H9 (cell line): Measurements from ENCODE around the gene PLEKHA8. TPM values are rescaled to one million over a fixed set of nuclear protein-coding genes. Genes with fewer than 3 reads are reported as not detected.

Experiments
- DNase-seq: peaks from one replicate; pipeline ENCODE4 v3.0.0-alpha.2; 2017
- H2AFZ ChIP-seq: one replicate; pipeline ENCODE4 v1.6.1; 2013; ENCODE audit warnings: mild to moderate bottlenecking, low read length, control low read depth, moderate library complexity
- H2AK5ac ChIP-seq: 2 replicates; pipeline ENCODE4 v1.6.1; 2013; ENCODE audit warnings: low read length, control low read depth, mixed read lengths; ENCODE audit not compliant: insufficient read length
- H2BK120ac ChIP-seq: one replicate; pipeline ENCODE4 v1.6.1; 2013; ENCODE audit warnings: low read depth, mild to moderate bottlenecking, low read length, control low read depth, inconsistent platforms; ENCODE audit not compliant: poor library complexity, severe bottlenecking
- H2BK12ac ChIP-seq: 2 replicates; pipeline ENCODE4 v1.6.1; 2013; ENCODE audit warnings: low read length, control low read depth, mixed read lengths, low read depth; ENCODE audit not compliant: insufficient read length
- H2BK15ac ChIP-seq: 2 replicates; pipeline ENCODE4 v1.6.1; 2013; ENCODE audit warnings: low read depth, low read length, control low read depth
- H2BK20ac ChIP-seq: one replicate; pipeline ENCODE4 v1.6.1; 2013; ENCODE audit warnings: low read depth, mild to moderate bottlenecking, low read length, control low read depth, inconsistent platforms; ENCODE audit not compliant: poor library complexity, severe bottlenecking
- H2BK5ac ChIP-seq: 2 replicates; pipeline ENCODE4 v1.6.1; 2013; ENCODE audit warnings: low read length, control low read depth, mixed read lengths; ENCODE audit not compliant: insufficient read length
- H3K14ac ChIP-seq: 2 replicates; pipeline ENCODE4 v1.6.1; 2013; ENCODE audit warnings: low read length, control low read depth; ENCODE audit not compliant: insufficient read depth
- H3K18ac ChIP-seq: 2 replicates; pipeline ENCODE4 v1.6.1; 2013; ENCODE audit warnings: low read depth, mild to moderate bottlenecking, mixed read lengths, low read length, control low read depth; ENCODE audit not compliant: insufficient read length
- H3K23ac ChIP-seq: 2 replicates; pipeline ENCODE4 v1.6.1; 2013; ENCODE audit warnings: low read length, control low read depth, mixed read lengths, low read depth; ENCODE audit not compliant: insufficient read length
- H3K23me2 ChIP-seq: 2 replicates; pipeline ENCODE4 v1.6.1; 2013; ENCODE audit warnings: low read depth, mild to moderate bottlenecking, mixed read lengths, low read length, control low read depth; ENCODE audit not compliant: insufficient read length, poor library complexity, severe bottlenecking
- H3K27ac ChIP-seq: 2 replicates; pipeline ENCODE4 v1.5.1; 2013; ENCODE audit warnings: low read length, control low read depth, mixed read lengths, low read depth; ENCODE audit not compliant: insufficient read length
- H3K27me3 ChIP-seq: 2 replicates; pipeline ENCODE4 v1.6.1; 2013; ENCODE audit warnings: low read length, control low read depth, inconsistent platforms; ENCODE audit not compliant: insufficient read depth
- H3K4ac ChIP-seq: 2 replicates; pipeline ENCODE4 v1.6.1; 2013; ENCODE audit warnings: low read depth, mild to moderate bottlenecking, control low read depth, inconsistent platforms, low read length, moderate library complexity
- H3K4me1 ChIP-seq: 2 replicates; pipeline ENCODE4 v1.6.1; 2013; ENCODE audit warnings: low read length, control low read depth, inconsistent platforms; ENCODE audit not compliant: insufficient read depth
- H3K4me2 ChIP-seq: 2 replicates; pipeline ENCODE4 v1.6.1; 2013; ENCODE audit warnings: low read length, control low read depth, mixed read lengths; ENCODE audit not compliant: insufficient read length, insufficient read depth
- H3K56ac ChIP-seq: 2 replicates; pipeline ENCODE4 v1.6.1; 2013; ENCODE audit warnings: low read depth, mild to moderate bottlenecking, mixed read lengths, low read length, control low read depth; ENCODE audit not compliant: insufficient read length
- H3K79me1 ChIP-seq: 2 replicates; pipeline ENCODE4 v1.6.1; 2013; ENCODE audit warnings: low read depth, mild to moderate bottlenecking, moderate library complexity, low read length, control low read depth, inconsistent platforms; ENCODE audit not compliant: insufficient read depth, poor library complexity, severe bottlenecking
- H3K79me2 ChIP-seq: 2 replicates; pipeline ENCODE4 v1.6.1; 2013; ENCODE audit warnings: low read length, control low read depth, inconsistent platforms; ENCODE audit not compliant: insufficient read depth
- H3K9ac ChIP-seq: 2 replicates; pipeline ENCODE4 v1.6.1; 2013; ENCODE audit warnings: low read length, control low read depth, mixed read lengths; ENCODE audit not compliant: insufficient read length; ENCODE audit errors: extremely low read depth
- H3K9me3 ChIP-seq: one replicate; pipeline ENCODE4 v1.6.1; 2013; ENCODE audit warnings: low read depth, low read length, inconsistent platforms; ENCODE audit not compliant: control insufficient read depth
- H3T11ph ChIP-seq: one replicate; pipeline ENCODE4 v1.6.1; 2013; ENCODE audit warnings: mild to moderate bottlenecking, low read length, control low read depth, inconsistent platforms
- H4K20me1 ChIP-seq: one replicate; pipeline ENCODE4 v1.6.1; 2013; ENCODE audit not compliant: control insufficient read depth, insufficient read length, insufficient read depth
- H4K5ac ChIP-seq: 2 replicates; pipeline ENCODE4 v1.6.1; 2013; ENCODE audit warnings: low read depth, mild to moderate bottlenecking, mixed read lengths, low read length, control low read depth; ENCODE audit not compliant: insufficient read length
- H4K8ac ChIP-seq: replicated peaks from 2 replicates; pipeline ENCODE4 v1.6.1; 2013; ENCODE audit warnings: low read length, control low read depth, mixed read lengths, low read depth; ENCODE audit not compliant: insufficient read length
- H4K91ac ChIP-seq: 2 replicates; pipeline ENCODE4 v1.6.1; 2013; ENCODE audit warnings: low read depth, mild to moderate bottlenecking, moderate library complexity, mixed read lengths, low read length, control low read depth; ENCODE audit not compliant: insufficient read length
- H3K27ac Mint-ChIP-seq, 3 experiments: 2 replicates in 2 of 3; 3 replicates in 1 of 3; pipeline ENCODE4 v1.8.0; 2020 to 2021; ENCODE audit warnings: mixed read lengths in 3 of 3, mild to moderate bottlenecking in 1 of 3, moderate library complexity in 1 of 3
- H3K27me3 Mint-ChIP-seq: 2 replicates; pipeline ENCODE4 v1.8.0; 2021; ENCODE audit warnings: low read depth, mild to moderate bottlenecking, moderate library complexity, mixed read lengths
- H3K36me3 Mint-ChIP-seq, 3 experiments: 2 replicates in 2 of 3; 3 replicates in 1 of 3; pipeline ENCODE4 v1.8.0; 2020 to 2021; ENCODE audit warnings: low read depth in 3 of 3, mixed read lengths in 3 of 3; ENCODE audit not compliant: insufficient read depth in 1 of 3
- H3K4me1 Mint-ChIP-seq, 2 experiments: 2 replicates each; pipeline ENCODE4 v1.8.0; 2020; ENCODE audit warnings: mixed read lengths in 2 of 2
- H3K4me3 Mint-ChIP-seq, 2 experiments: 2 replicates in 1 of 2; 3 replicates in 1 of 2; pipeline ENCODE4 v1.8.0; 2020 to 2021; ENCODE audit warnings: mild to moderate bottlenecking in 2 of 2, mixed read lengths in 2 of 2, moderate library complexity in 1 of 2
- H3K9me3 Mint-ChIP-seq, 2 experiments: 2 replicates in 1 of 2; 3 replicates in 1 of 2; pipeline ENCODE4 v1.8.0; 2020; ENCODE audit warnings: mild to moderate bottlenecking in 2 of 2, mixed read lengths in 2 of 2, moderate library complexity in 1 of 2
- CTCF ChIP-seq: fragments of 200-600 bp; sonication (generic); conservative IDR thresholded peaks from 3 replicates; pipeline ENCODE4 v1.8.0; 2021; ENCODE audit warnings: antibody characterized with exemption, mild to moderate bottlenecking
- WGBS: extraction: QIAGEN DNeasy Blood & Tissue Kit; methylation state at CpG from one replicate; pipeline ENCODE4 v1.1.7; 2013; ENCODE audit warnings: missing lambda C conversion rate, low lambda C conversion rate, mixed read lengths; ENCODE audit not compliant: insufficient read length; ENCODE audit errors: extremely low coverage; 5-methylcytosine and 5-hydroxymethylcytosine counted together
- total RNA-seq: library from RNA; stranded (reverse); gene quantifications from 2 replicates; pipeline ENCODE4 v1.2.1, GENCODE V29; 2021

The PLEKHA8 gene
- total RNA-seq, 1 experiment from 2014 or later: 37.0 TPM

GRCh38 chr7:30175180-30175579 is 147.0 kb downstream of the PLEKHA8 start:
- no peaks in the 10 kb centered on the region for H3K79me2 ChIP-seq
- no CpG with 5 or more reads among the region's 3 CpGs for WGBS
- H3K23me2 ChIP-seq: no peaks in the 10 kb centered on the region
- H3K9me3 Mint-ChIP-seq: no peaks in the 10 kb centered on the region
- H3K4ac ChIP-seq: no peak overlapping the region
- no peak overlapping the region for H3K18ac ChIP-seq
- H3K14ac ChIP-seq: no peak overlapping the region
- H3K4me1 Mint-ChIP-seq: peaks cover 12 to 18% of the 10 kb centered on the region in 2 experiments
- DNase-seq: no peak
- no peaks in the 10 kb centered on the region for H3K27me3 ChIP-seq
- H3K23ac ChIP-seq: no peak overlapping the region
- H3T11ph ChIP-seq: no peak overlapping the region
- no peaks in the 10 kb centered on the region for H3K4me1 ChIP-seq
- no peak overlapping the region for H2BK120ac ChIP-seq
- no peaks in the 10 kb centered on the region for H3K9me3 ChIP-seq
- no peak overlapping the region for H4K5ac ChIP-seq
- H3K27ac Mint-ChIP-seq: no peak overlapping the region
- H3K36me3 Mint-ChIP-seq: no peaks in the 10 kb centered on the region; a peak in 1 of 7 replicates
- no peak overlapping the region for H2AK5ac ChIP-seq
- H3K56ac ChIP-seq: no peak overlapping the region
- H3K79me1 ChIP-seq: no peaks in the 10 kb centered on the region
- H4K20me1 ChIP-seq: no peaks in the 10 kb centered on the region
- no peak overlapping the region for H3K27ac ChIP-seq
- H2BK12ac ChIP-seq: no peak overlapping the region
- H2BK20ac ChIP-seq: no peak overlapping the region
- H2BK15ac ChIP-seq: no peak overlapping the region
- no peak overlapping the region for H4K91ac ChIP-seq
- no peak overlapping the region for H3K4me2 ChIP-seq
- peaks cover 9% of the 10 kb centered on the region for H3K27me3 Mint-ChIP-seq
- no peak overlapping the region for H3K9ac ChIP-seq
- no peak overlapping the region for H2BK5ac ChIP-seq
- no peak overlapping the region for H4K8ac ChIP-seq
- H3K4me3 Mint-ChIP-seq: no peak overlapping the region
- TF ChIP-seq CTCF: no peak
- no peak overlapping the region for H2AFZ ChIP-seq
